ENCODE results near the gene LDLRAD3. TPM values are rescaled to one million over a fixed set of nuclear protein-coding genes. Genes with fewer than 3 reads are reported as not detected.

LDLRAD3 gene
- total and polyA plus RNA-seq, 12 donors: 5.4 to 16.7 (median 10.2) TPM

- DNase-seq: no peak
- 78 to 84% (median 79%) methylated on average over 3 of the region's 3 CpGs for WGBS, 4 donors
- Histone ChIP-seq H3K27ac (peak overlapping the region in 1 of 5 donors; percentile 30), H3K4me3 (no peak overlapping the region), H3K9me3 (replicated peaks in 1 of 3) (peaks cover 0 to 3% (median 0%) of the 10 kb centered on the region in 3 donors), H3K27me3 (no peaks in the 10 kb centered on the region), H3K36me3 (replicated peaks in 1 of 2) (no peaks in the 10 kb centered on the region), H3K4me1 (replicated peaks in 1 of 2) (peaks cover 0 to 14% of the 10 kb centered on the region in 2 donors)
- intact Hi-C loops (cut with DNase I): no loop called here
- no peak for TF ChIP-seq POLR2A (IDR thresholded peaks at IDR 0.05)
- TF ChIP-seq CTCF (IDR thresholded peaks at IDR 0.05): no peak
These were observed 58.9 kb downstream of the LDLRAD3 start for GRCh38 chr11:36002796-36003195.

- H3K27me3 ChIP-seq: no peaks in the 10 kb centered on the region
- H3K4me3 ChIP-seq: no peak overlapping the region
- no peak for DNase-seq
- 84 to 96% (median 87%) methylated on average over 3 of the region's 3 CpGs for WGBS, 4 donors
- TF ChIP-seq CTCF (IDR thresholded peaks at IDR 0.05) (no peak), POLR2A (IDR thresholded peaks at IDR 0.05) (no peak)
- H3K27ac ChIP-seq: no peak overlapping the region
- intact Hi-C loops (cut with DNase I): no loop called here
- peaks cover 0 to 3% (median 0%) of the 10 kb centered on the region in 3 donors for H3K9me3 ChIP-seq (replicated peaks in 1 of 3)
- H3K4me1 ChIP-seq (replicated peaks in 1 of 2): peaks cover 6 to 41% of the 10 kb centered on the region in 2 donors
- H3K36me3 ChIP-seq (replicated peaks in 1 of 2): no peaks in the 10 kb centered on the region
These were observed 62.7 kb downstream of the LDLRAD3 start for GRCh38 chr11:36006556-36006955.

- intact Hi-C loops (cut with DNase I): no loop called here
- WGBS, 4 donors: 90 to 98% (median 93%) methylated on average over 8 of the region's 8 CpGs
- Histone ChIP-seq H3K27me3 (no peaks in the 10 kb centered on the region), H3K27ac (no peak overlapping the region), H3K4me3 (no peak overlapping the region), H3K4me1 (replicated peaks in 1 of 2) (peaks cover 6 to 43% of the 10 kb centered on the region in 2 donors), H3K36me3 (replicated peaks in 1 of 2) (no peaks in the 10 kb centered on the region), H3K9me3 (replicated peaks in 1 of 3) (peaks cover 0 to 3% (median 0%) of the 10 kb centered on the region in 3 donors)
- TF ChIP-seq CTCF (IDR thresholded peaks at IDR 0.05) (no peak), POLR2A (IDR thresholded peaks at IDR 0.05) (no peak)
- DNase-seq: no peak
These were observed 63.3 kb downstream of the LDLRAD3 start for GRCh38 chr11:36007127-36007655.

- WGBS, 4 donors: 66 to 82% (median 74%) methylated on average over 3 of the region's 3 CpGs
- no peak for TF ChIP-seq POLR2A (IDR thresholded peaks at IDR 0.05)
- TF ChIP-seq CTCF (IDR thresholded peaks at IDR 0.05): no peak
- DNase-seq: no peak
- intact Hi-C loops (cut with DNase I): no loop called here
- H3K9me3 ChIP-seq (replicated peaks in 1 of 3): peaks cover 0 to 3% (median 0%) of the 10 kb centered on the region in 3 donors
- H3K27ac ChIP-seq: peak overlapping the region in 2 of 5 donors; percentile 7 to 36
- H3K27me3 ChIP-seq: no peaks in the 10 kb centered on the region
- H3K4me3 ChIP-seq: no peak overlapping the region
- H3K36me3 ChIP-seq (replicated peaks in 1 of 2): no peaks in the 10 kb centered on the region
- H3K4me1 ChIP-seq (replicated peaks in 1 of 2): peaks cover 6 to 45% of the 10 kb centered on the region in 2 donors
These were observed 64.7 kb downstream of the LDLRAD3 start for GRCh38 chr11:36008584-36008983.

Data from adrenal gland (tissue), 12 donors.